Right lobe of liver (tissue), 6 donors: Measurements from ENCODE around the gene KCNK5. TPM values are rescaled to one million over a fixed set of nuclear protein-coding genes. Genes with fewer than 3 reads are reported as not detected.

ENCODE experiments used
- ATAC-seq, 4 donors: fragments of 200-7000 bp; cut with Tn5 transposase; one replicate each; pipeline ENCODE4 v1.9.1; 2020; ENCODE audit warnings: mild to moderate bottlenecking in 4 of 4, moderate library complexity in 4 of 4
- DNase-seq, 3 donors: peaks; one replicate each; pipeline ENCODE4 v3.0.0-alpha.2; 2020
- H3K27ac ChIP-seq, 3 donors: fragments of 200-600 bp; one replicate each; pipeline ENCODE4 v1.8.0; 2022
- H3K27me3 ChIP-seq, 2 donors: fragments of 200-600 bp; one replicate each; pipeline ENCODE4 v1.8.0; 2022
- H3K36me3 ChIP-seq, 4 donors: fragments of 200-600 bp; sonication (generic) in 1 of 4; one replicate each; pipeline versions ENCODE4 v1.5.1 to v1.8.0; 2017 to 2022; ENCODE audit warnings: control low read depth in 1 of 4
- H3K4me1 ChIP-seq, 4 donors: fragments of 200-600 bp; sonication (generic) in 1 of 4; one replicate each; pipeline versions ENCODE4 v1.5.1 to v1.8.0; 2017 to 2022; ENCODE audit warnings: control low read depth in 1 of 4
- H3K4me3 ChIP-seq, 3 donors: fragments of 200-600 bp; one replicate each; pipeline ENCODE4 v1.8.0; 2022
- H3K9me3 ChIP-seq, 4 donors: fragments of 200-600 bp; sonication (generic) in 1 of 4; one replicate each; pipeline versions ENCODE4 v1.5.1 to v1.8.0; 2017 to 2022; ENCODE audit warnings: control low read depth in 1 of 4
- POLR2A ChIP-seq: fragments of 450-650 bp; IDR thresholded peaks from one replicate; pipeline ENCODE4 v1.6.1; 2017; ENCODE audit warnings: antibody characterized with exemption, mild to moderate bottlenecking
- WGBS: methylation state at CpG from one replicate; pipeline ENCODE4 v1.1.6; 2018; ENCODE audit warnings: low coverage, low lambda C conversion rate; ENCODE audit not compliant: insufficient coverage; ENCODE audit errors: missing lambda C conversion rate; 5-methylcytosine and 5-hydroxymethylcytosine counted together
- intact Hi-C, 2 donors: fragments of 100-400 bp; cut with DNase I; formaldehyde crosslinking; loops; one replicate each; pipeline versions ENCODE4 v1.11.2 to v1.14.1; 2022
- total RNA-seq, 6 experiments: library from RNA; depleted of rRNA in 2 of 6; stranded (reverse); fragments of >200 nt in 2 of 6; fragmentation: NEBNext Ultra II Directional in 3 of 6; extraction: Animal tissue kit (Norgen Biotek cat#: 25700) in 3 of 6; gene quantifications; one replicate each; pipeline versions ENCODE4 v1.1.0 to v1.2.4, GENCODE V29; 2016 to 2023
- TF ChIP-seq, protein P1 (sequence below), 4 donors: fragments of 200-600 bp in 3 of 4; fragments of 450-650 bp in 1 of 4; IDR thresholded peaks; one replicate each; pipeline versions ENCODE4 v1.5.1 to v1.8.0; 2016 to 2022; ENCODE audit warnings: antibody characterized with exemption in 4 of 4, mild to moderate bottlenecking in 2 of 4
- donor health status: DM: no; HTN: yes; CAD: no.
- donor health status: DM: no; HTN: no; CAD: no.
- donor health status: DM: no; HTN: no; CAD: no.
- donor health status: DM: no; HTN: yes; CAD: no.
- donor health status: DM: no; HTN: yes; CAD: no.

KCNK5 gene
- total RNA-seq, 6 experiments from 2014 or later = 3.2 to 54.3 (median 6.7) TPM

GRCh38 chr6:39198528-39198927 lies 30.7 kb downstream of the KCNK5 start:
- H3K36me3 ChIP-seq = peaks cover 0 to 24% (median 9%) of the 10 kb centered on the region in 4 donors
- intact Hi-C loops = no loop called here
- ATAC-seq (peak in 1 of 4 donors; percentile 41), DNase-seq (no peak)
- no peak overlapping the region for H3K27ac ChIP-seq
- H3K9me3 ChIP-seq = no peaks in the 10 kb centered on the region
- H3K4me3 ChIP-seq = no peak overlapping the region
- no peak for TF ChIP-seq POLR2A
- TF ChIP-seq, protein P1, sequence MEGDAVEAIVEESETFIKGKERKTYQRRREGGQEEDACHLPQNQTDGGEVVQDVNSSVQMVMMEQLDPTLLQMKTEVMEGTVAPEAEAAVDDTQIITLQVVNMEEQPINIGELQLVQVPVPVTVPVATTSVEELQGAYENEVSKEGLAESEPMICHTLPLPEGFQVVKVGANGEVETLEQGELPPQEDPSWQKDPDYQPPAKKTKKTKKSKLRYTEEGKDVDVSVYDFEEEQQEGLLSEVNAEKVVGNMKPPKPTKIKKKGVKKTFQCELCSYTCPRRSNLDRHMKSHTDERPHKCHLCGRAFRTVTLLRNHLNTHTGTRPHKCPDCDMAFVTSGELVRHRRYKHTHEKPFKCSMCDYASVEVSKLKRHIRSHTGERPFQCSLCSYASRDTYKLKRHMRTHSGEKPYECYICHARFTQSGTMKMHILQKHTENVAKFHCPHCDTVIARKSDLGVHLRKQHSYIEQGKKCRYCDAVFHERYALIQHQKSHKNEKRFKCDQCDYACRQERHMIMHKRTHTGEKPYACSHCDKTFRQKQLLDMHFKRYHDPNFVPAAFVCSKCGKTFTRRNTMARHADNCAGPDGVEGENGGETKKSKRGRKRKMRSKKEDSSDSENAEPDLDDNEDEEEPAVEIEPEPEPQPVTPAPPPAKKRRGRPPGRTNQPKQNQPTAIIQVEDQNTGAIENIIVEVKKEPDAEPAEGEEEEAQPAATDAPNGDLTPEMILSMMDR (IDR thresholded peaks at IDR 0.05) = no peak
- peaks cover 0 to 21% (median 0%) of the 10 kb centered on the region in 4 donors for H3K4me1 ChIP-seq
- H3K27me3 ChIP-seq = no peaks in the 10 kb centered on the region

DNA sequence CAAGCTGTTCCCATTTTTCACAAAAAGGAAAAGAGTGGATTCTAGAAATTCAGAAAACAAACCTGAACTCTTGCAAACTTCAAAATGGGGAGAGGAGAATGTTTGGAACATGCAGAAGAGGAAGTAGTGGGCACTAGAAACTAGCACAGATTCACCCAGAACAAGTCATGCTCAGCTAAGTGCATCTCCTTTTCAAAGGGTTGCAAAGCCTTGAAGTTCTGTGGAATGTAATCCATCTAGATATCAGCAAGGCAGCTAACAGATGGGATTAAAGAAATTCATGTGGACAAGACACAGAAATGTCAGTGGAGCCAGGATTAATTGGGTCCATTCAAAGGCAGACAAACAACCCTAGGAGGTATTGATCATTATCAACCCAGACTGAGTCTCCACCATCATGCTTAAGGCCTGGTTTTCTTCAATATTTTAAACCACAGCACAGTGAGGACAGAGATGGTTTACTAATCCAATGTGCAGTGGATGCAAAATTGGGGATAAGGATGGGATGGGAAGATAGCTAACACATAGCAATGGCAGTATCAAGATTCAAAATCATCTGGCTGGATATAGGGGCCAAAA lies 31.3 kb downstream of the KCNK5 start:
- H3K27me3 ChIP-seq = no peaks in the 10 kb centered on the region
- intact Hi-C loops = no loop called here
- no peak for DNase-seq
- no peaks in the 10 kb centered on the region for H3K9me3 ChIP-seq
- H3K36me3 ChIP-seq = peaks cover 0 to 29% (median 10%) of the 10 kb centered on the region in 4 donors
- no peak for ATAC-seq
- TF ChIP-seq, protein P1 (IDR thresholded peaks at IDR 0.05) = no peak
- TF ChIP-seq POLR2A = no peak
- H3K27ac ChIP-seq = no peak overlapping the region
- no peak overlapping the region for H3K4me3 ChIP-seq
- peaks cover 0 to 18% (median 0%) of the 10 kb centered on the region in 4 donors for H3K4me1 ChIP-seq

DNA sequence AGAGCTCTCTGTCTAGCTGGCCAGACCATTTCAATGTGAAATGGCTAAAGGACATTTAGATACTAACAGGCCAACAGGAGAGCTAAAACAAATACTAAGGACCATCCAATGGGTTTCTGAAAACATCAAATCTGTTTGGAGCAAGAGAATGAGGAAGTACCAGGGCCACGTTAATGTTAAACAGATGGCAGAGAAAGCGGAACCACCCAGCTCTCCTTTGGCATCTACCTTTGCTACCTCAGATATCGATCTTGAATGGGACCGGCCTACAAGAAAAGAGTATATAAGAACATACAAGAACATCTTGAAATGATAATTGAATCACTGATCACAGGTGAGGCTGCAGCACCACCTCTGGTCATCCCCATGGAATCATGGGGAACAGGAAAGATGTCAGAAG lies 31.8 kb downstream of the KCNK5 start:
- no peaks in the 10 kb centered on the region for H3K27me3 ChIP-seq
- peaks cover 0 to 30% (median 10%) of the 10 kb centered on the region in 4 donors for H3K36me3 ChIP-seq
- ATAC-seq (peak in 1 of 4 donors; percentile 28), DNase-seq (no peak)
- no peak for TF ChIP-seq POLR2A
- TF ChIP-seq, protein P1 (IDR thresholded peaks at IDR 0.05) = no peak
- H3K9me3 ChIP-seq = no peaks in the 10 kb centered on the region
- 50% methylated on average over 3 of the region's 4 CpGs for WGBS
- H3K27ac ChIP-seq = no peak overlapping the region
- intact Hi-C loops = no loop called here
- H3K4me3 ChIP-seq = no peak overlapping the region
- peaks cover 0 to 13% (median 0%) of the 10 kb centered on the region in 4 donors for H3K4me1 ChIP-seq

DNA sequence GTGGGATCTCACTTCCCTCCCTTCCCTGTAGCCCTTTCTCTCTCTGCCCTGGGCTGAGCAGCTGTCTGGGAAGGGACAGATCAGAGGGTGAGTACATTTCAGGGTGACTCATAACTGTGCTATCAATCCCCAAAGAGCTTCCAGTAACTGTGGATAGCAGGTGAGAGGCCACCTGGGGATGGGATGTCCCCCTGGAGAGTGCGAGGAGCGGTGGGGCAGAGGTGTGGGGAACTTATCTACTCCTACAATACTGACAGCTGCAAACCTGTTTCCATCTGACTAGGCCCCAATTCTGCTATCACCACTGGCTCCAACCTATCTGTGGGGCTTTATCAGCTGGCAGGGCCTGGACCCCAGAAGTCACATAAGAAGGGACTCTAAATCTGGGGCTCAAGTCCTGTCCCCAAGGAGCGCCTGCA lies 32.6 kb downstream of the KCNK5 start:
- H3K9me3 ChIP-seq = no peaks in the 10 kb centered on the region
- intact Hi-C loops = no loop called here
- ATAC-seq = peak in 2 of 4 donors; percentile 6 to 84
- H3K4me3 ChIP-seq = no peak overlapping the region
- WGBS = 82% methylated on average over 3 of the region's 3 CpGs
- peaks cover 0 to 30% (median 10%) of the 10 kb centered on the region in 4 donors for H3K36me3 ChIP-seq
- H3K27ac ChIP-seq = no peak overlapping the region
- peaks cover 0 to 6% (median 0%) of the 10 kb centered on the region in 4 donors for H3K4me1 ChIP-seq
- H3K27me3 ChIP-seq = no peaks in the 10 kb centered on the region
- DNase-seq = no peak
- no peak for TF ChIP-seq POLR2A
- TF ChIP-seq, protein P1 (IDR thresholded peaks at IDR 0.05) = no peak
